HG02938 (cell line): ENCODE data around the gene PTK7.

Experiments used
- ATAC-seq: cut with Tn5 transposase; IDR thresholded peaks from one replicate; pipeline ENCODE4 v1.9.1; 2021; ENCODE audit warnings: mild to moderate bottlenecking, moderate library complexity; ENCODE audit not compliant: unreplicated experiment

Gene PTK7

GRCh38 chr6:43200541-43200940, 124.4 kb downstream of the PTK7 start:
- no peak for ATAC-seq

GRCh38 chr6:43202451-43202850, 126.3 kb downstream of the PTK7 start:
- ATAC-seq: no peak

- no peak for ATAC-seq
Observed at GRCh38 chr6:43203029-43203717, 127.1 kb downstream of the PTK7 start.

- no peak for ATAC-seq
Observed at GRCh38 chr6:43203718-43204095, 127.6 kb downstream of the PTK7 start.

GRCh38 chr6:43204271-43205105, 128.4 kb downstream of the PTK7 start:
- ATAC-seq: no peak

GRCh38 chr6:43205849-43206248, 129.7 kb downstream of the PTK7 start:
- no peak for ATAC-seq

- no peak for ATAC-seq
Observed at GRCh38 chr6:43207286-43207685, 131.2 kb downstream of the PTK7 start.
